Loucy (cell line): ENCODE measurements around the gene SND1.

Experiments
- H2AFZ ChIP-seq: fragments of 200-600 bp; sonication (generic); 2 replicates; pipeline ENCODE4 v1.6.0; 2016; ENCODE audit warnings: antibody characterized with exemption, mild to moderate bottlenecking, low read length, moderate library complexity
- H3F3A ChIP-seq: fragments of 200-600 bp; 2 replicates; pipeline ENCODE4 v1.6.0; 2016; ENCODE audit warnings: antibody characterized with exemption, low read depth, mild to moderate bottlenecking
- H3K27me3 ChIP-seq: fragments of 200-600 bp; sonication (generic); 2 replicates; pipeline ENCODE4 v1.6.1; 2014; ENCODE audit warnings: low read length, mild to moderate bottlenecking; ENCODE audit not compliant: insufficient read depth, poor library complexity, severe bottlenecking
- H3K36me3 ChIP-seq: fragments of 200-600 bp; sonication (generic); 2 replicates; pipeline ENCODE4 v1.6.1; 2016; ENCODE audit warnings: low read length; ENCODE audit not compliant: insufficient read depth
- H3K4me1 ChIP-seq: fragments of 200-600 bp; sonication (generic); 2 replicates; pipeline ENCODE4 v1.5.1; 2014; ENCODE audit warnings: low read length, mild to moderate bottlenecking; ENCODE audit not compliant: insufficient read depth, poor library complexity, severe bottlenecking
- H3K4me2 ChIP-seq: fragments of 200-600 bp; sonication (generic); 2 replicates; pipeline ENCODE4 v1.6.0; 2014; ENCODE audit warnings: antibody characterized with exemption, low read length, low read depth, mild to moderate bottlenecking; ENCODE audit not compliant: poor library complexity, severe bottlenecking
- H3K4me3 ChIP-seq: fragments of 200-600 bp; sonication (generic); 2 replicates; pipeline ENCODE4 v1.5.1; 2014; ENCODE audit warnings: low read length, mild to moderate bottlenecking, mixed read lengths; ENCODE audit not compliant: poor library complexity, severe bottlenecking
- H3K79me2 ChIP-seq: fragments of 200-600 bp; sonication (generic); 2 replicates; pipeline ENCODE4 v1.6.1; 2014; ENCODE audit warnings: low read length; ENCODE audit not compliant: insufficient read depth
- H3K9ac ChIP-seq: fragments of 200-600 bp; sonication (generic); 2 replicates; pipeline ENCODE4 v1.6.0; 2014; ENCODE audit warnings: mild to moderate bottlenecking, low read depth, low read length, moderate library complexity; ENCODE audit not compliant: poor library complexity, severe bottlenecking
- H3K9me2 ChIP-seq: fragments of 200-600 bp; sonication (generic); replicated peaks from 2 replicates; pipeline ENCODE4 v1.6.1; 2016; ENCODE audit warnings: low read depth, low read length, mixed read lengths
- H3K9me3 ChIP-seq: fragments of 200-600 bp; sonication (generic); 2 replicates; pipeline ENCODE4 v1.6.1; 2014; ENCODE audit warnings: mild to moderate bottlenecking, antibody characterized with exemption, low read length, low read depth; ENCODE audit not compliant: insufficient read depth
- H4K20me1 ChIP-seq: fragments of 200-600 bp; sonication (generic); 2 replicates; pipeline ENCODE4 v1.6.0; 2014; ENCODE audit warnings: antibody characterized with exemption, low read length, mild to moderate bottlenecking; ENCODE audit not compliant: insufficient read depth, poor library complexity, severe bottlenecking
- CTCF ChIP-seq: fragments of 200-600 bp; sonication (generic); conservative IDR thresholded peaks from 2 replicates; pipeline ENCODE4 v1.5.1; 2014; ENCODE audit warnings: mild to moderate bottlenecking, antibody characterized with exemption, low read length
- EZH2phosphoT487 ChIP-seq: fragments of 200-600 bp; IDR thresholded peaks from 2 replicates; pipeline ENCODE4 v1.6.1; 2018; ENCODE audit warnings: antibody characterized with exemption, mild to moderate bottlenecking, moderate library complexity, borderline replicate concordance

Gene SND1

GRCh38 chr7:127850195-127850594 is 198.2 kb downstream of the SND1 start:
- no peak overlapping the region for H3K4me3 ChIP-seq
- H3K4me2 ChIP-seq, result no peak overlapping the region
- H3K36me3 ChIP-seq, result peaks cover 18% of the 10 kb centered on the region
- H3F3A ChIP-seq, result no peaks in the 10 kb centered on the region
- peaks cover 25% of the 10 kb centered on the region for H3K4me1 ChIP-seq
- no peaks in the 10 kb centered on the region for H3K27me3 ChIP-seq
- H3K9me2 ChIP-seq, result no peaks in the 10 kb centered on the region
- H3K9me3 ChIP-seq, result no peaks in the 10 kb centered on the region
- H3K9ac ChIP-seq, result no peak overlapping the region
- H3K79me2 ChIP-seq, result no peaks in the 10 kb centered on the region
- peaks cover 11% of the 10 kb centered on the region for H4K20me1 ChIP-seq
- TF ChIP-seq CTCF, result no peak
- no peak for TF ChIP-seq EZH2phosphoT487
- no peak overlapping the region for H2AFZ ChIP-seq

- no peaks in the 10 kb centered on the region for H3K9me3 ChIP-seq
Measured at GRCh38 chr7:127854383-127854782, 202.4 kb downstream of the SND1 start.

GRCh38 chr7:127857464-127857841 is 205.5 kb downstream of the SND1 start:
- no peak overlapping the region for H3K9ac ChIP-seq
- TF ChIP-seq EZH2phosphoT487 (no peak), CTCF (no peak)
- H3K9me2 ChIP-seq, result no peaks in the 10 kb centered on the region
- peaks cover 49% of the 10 kb centered on the region for H3K4me1 ChIP-seq
- peaks cover 9% of the 10 kb centered on the region for H3K79me2 ChIP-seq
- H3K36me3 ChIP-seq, result peaks cover 5% of the 10 kb centered on the region; the same call in 1 of the 2 replicates
- H2AFZ ChIP-seq, result no peak overlapping the region
- H3F3A ChIP-seq, result peaks cover 2% of the 10 kb centered on the region; the same call in 1 of the 2 replicates
- H3K4me3 ChIP-seq, result no peak overlapping the region
- H3K4me2 ChIP-seq, result peak overlapping the region; percentile 15
- no peaks in the 10 kb centered on the region for H3K27me3 ChIP-seq
- no peaks in the 10 kb centered on the region for H3K9me3 ChIP-seq
- H4K20me1 ChIP-seq, result peaks cover 56% of the 10 kb centered on the region

More at GRCh38 chr7:127854383-127854782, 202.4 kb downstream of the SND1 start:
- H3K9ac ChIP-seq, result no peak overlapping the region
- H3K4me1 ChIP-seq, result peaks cover 47% of the 10 kb centered on the region
- H2AFZ ChIP-seq, result no peak overlapping the region
- H3K27me3 ChIP-seq, result no peaks in the 10 kb centered on the region
- H3K36me3 ChIP-seq, result peaks cover 17% of the 10 kb centered on the region; the same call in 1 of the 2 replicates
- H3K9me2 ChIP-seq, result no peaks in the 10 kb centered on the region
- no peak overlapping the region for H3K4me3 ChIP-seq
- H4K20me1 ChIP-seq, result peaks cover 40% of the 10 kb centered on the region
- peaks cover 9% of the 10 kb centered on the region; the same call in 1 of the 2 replicates for H3K79me2 ChIP-seq
- TF ChIP-seq CTCF (no peak), EZH2phosphoT487 (no peak)
- H3F3A ChIP-seq, result peaks cover 2% of the 10 kb centered on the region; the same call in 1 of the 2 replicates
- H3K4me2 ChIP-seq, result no peak overlapping the region
